ENCODE measurements around the gene APCDD1L. TPM values are rescaled to one million over a fixed set of nuclear protein-coding genes. Genes with fewer than 3 reads are reported as not detected.

APCDD1L gene
- total and polyA plus RNA-seq, 4 donors: 0.04 TPM; not detected in 3

GRCh38 chr20:58446264-58446959 is 68.8 kb downstream of the APCDD1L start:
- Histone ChIP-seq H3K36me3 (ENCODE audit: control insufficient read depth in 4 of 4, insufficient read depth in 3 of 4, low read depth in 1 of 4, low read length in 3 of 4) (peaks cover 1 to 28% (median 17%) of the 10 kb centered on the region in 4 donors), H3K27ac (ENCODE audit: low read depth in 1 of 2, low read length in 2 of 2) (no peak overlapping the region), H3K27me3 (ENCODE audit: control insufficient read depth in 4 of 4, insufficient read depth in 4 of 4, low read length in 3 of 4) (no peaks in the 10 kb centered on the region), H3K4me1 (ENCODE audit: control insufficient read depth in 4 of 4, insufficient read depth in 4 of 4, low read length in 3 of 4) (no peaks in the 10 kb centered on the region), H3K9ac (ENCODE audit: low read depth in 1 of 2, low read length in 2 of 2) (no peak overlapping the region), H3K4me3 (ENCODE audit: low read depth in 1 of 3, low read length in 3 of 3) (no peak overlapping the region), H3K9me3 (ENCODE audit: control insufficient read depth in 4 of 4, low read length in 3 of 4) (no peaks in the 10 kb centered on the region)
- no peak for DNase-seq (ENCODE audit: low spot score)
- 94% methylated on average over 6 of the region's 6 CpGs for WGBS
- TF ChIP-seq HNF4A (conservative IDR thresholded peaks at IDR 0.05): no peak
- TF ChIP-seq, protein P1, sequence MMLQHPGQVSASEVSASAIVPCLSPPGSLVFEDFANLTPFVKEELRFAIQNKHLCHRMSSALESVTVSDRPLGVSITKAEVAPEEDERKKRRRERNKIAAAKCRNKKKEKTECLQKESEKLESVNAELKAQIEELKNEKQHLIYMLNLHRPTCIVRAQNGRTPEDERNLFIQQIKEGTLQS (IDR thresholded peaks at IDR 0.05): no peak
- no peak for TF ChIP-seq REST (IDR thresholded peaks at IDR 0.05)
- TF ChIP-seq, protein P2, sequence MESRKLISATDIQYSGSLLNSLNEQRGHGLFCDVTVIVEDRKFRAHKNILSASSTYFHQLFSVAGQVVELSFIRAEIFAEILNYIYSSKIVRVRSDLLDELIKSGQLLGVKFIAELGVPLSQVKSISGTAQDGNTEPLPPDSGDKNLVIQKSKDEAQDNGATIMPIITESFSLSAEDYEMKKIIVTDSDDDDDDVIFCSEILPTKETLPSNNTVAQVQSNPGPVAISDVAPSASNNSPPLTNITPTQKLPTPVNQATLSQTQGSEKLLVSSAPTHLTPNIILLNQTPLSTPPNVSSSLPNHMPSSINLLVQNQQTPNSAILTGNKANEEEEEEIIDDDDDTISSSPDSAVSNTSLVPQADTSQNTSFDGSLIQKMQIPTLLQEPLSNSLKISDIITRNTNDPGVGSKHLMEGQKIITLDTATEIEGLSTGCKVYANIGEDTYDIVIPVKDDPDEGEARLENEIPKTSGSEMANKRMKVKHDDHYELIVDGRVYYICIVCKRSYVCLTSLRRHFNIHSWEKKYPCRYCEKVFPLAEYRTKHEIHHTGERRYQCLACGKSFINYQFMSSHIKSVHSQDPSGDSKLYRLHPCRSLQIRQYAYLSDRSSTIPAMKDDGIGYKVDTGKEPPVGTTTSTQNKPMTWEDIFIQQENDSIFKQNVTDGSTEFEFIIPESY (IDR thresholded peaks at IDR 0.05): no peak
- TF ChIP-seq RAD21 (IDR thresholded peaks at IDR 0.05): no peak

DNA sequence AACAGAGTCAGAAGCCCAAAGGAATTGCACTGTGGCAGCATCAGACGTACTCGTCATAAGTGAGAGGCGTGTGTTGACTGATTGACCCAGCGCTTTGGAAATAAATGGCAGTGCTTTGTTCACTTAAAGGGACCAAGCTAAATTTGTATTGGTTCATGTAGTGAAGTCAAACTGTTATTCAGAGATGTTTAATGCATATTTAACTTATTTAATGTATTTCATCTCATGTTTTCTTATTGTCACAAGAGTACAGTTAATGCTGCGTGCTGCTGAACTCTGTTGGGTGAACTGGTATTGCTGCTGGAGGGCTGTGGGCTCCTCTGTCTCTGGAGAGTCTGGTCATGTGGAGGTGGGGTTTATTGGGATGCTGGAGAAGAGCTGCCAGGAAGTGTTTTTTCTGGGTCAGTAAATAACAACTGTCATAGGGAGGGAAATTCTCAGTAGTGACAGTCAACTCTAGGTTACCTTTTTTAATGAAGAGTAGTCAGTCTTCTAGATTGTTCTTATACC is 70.4 kb downstream of the APCDD1L start:
- Histone ChIP-seq H3K27ac (ENCODE audit: low read depth in 1 of 2, low read length in 2 of 2) (no peak overlapping the region), H3K4me3 (ENCODE audit: low read depth in 1 of 3, low read length in 3 of 3) (no peak overlapping the region), H3K9ac (ENCODE audit: low read depth in 1 of 2, low read length in 2 of 2) (no peak overlapping the region), H3K4me1 (ENCODE audit: control insufficient read depth in 4 of 4, insufficient read depth in 4 of 4, low read length in 3 of 4) (no peaks in the 10 kb centered on the region), H3K27me3 (ENCODE audit: control insufficient read depth in 4 of 4, insufficient read depth in 4 of 4, low read length in 3 of 4) (no peaks in the 10 kb centered on the region), H3K9me3 (ENCODE audit: control insufficient read depth in 4 of 4, low read length in 3 of 4) (no peaks in the 10 kb centered on the region), H3K36me3 (ENCODE audit: control insufficient read depth in 4 of 4, insufficient read depth in 3 of 4, low read depth in 1 of 4, low read length in 3 of 4) (peaks cover 1 to 30% (median 17%) of the 10 kb centered on the region in 4 donors)
- 94% methylated on average over 5 of the region's 5 CpGs for WGBS
- no peak for DNase-seq (ENCODE audit: low spot score)
- TF ChIP-seq RAD21 (IDR thresholded peaks at IDR 0.05) (no peak), FOXA1 (IDR thresholded peaks at IDR 0.05) (no peak), SP1 (IDR thresholded peaks at IDR 0.05) (no peak), NR2F2 (IDR thresholded peaks at IDR 0.05) (no peak), HNF4A (conservative IDR thresholded peaks at IDR 0.05) (no peak), JUND (IDR thresholded peaks at IDR 0.05) (no peak), YY1 (IDR thresholded peaks at IDR 0.05) (no peak), TAF1 (conservative IDR thresholded peaks at IDR 0.05) (no peak), FOXA2 (IDR thresholded peaks at IDR 0.05) (no peak), EGR1 (IDR thresholded peaks at IDR 0.05; ENCODE audit: low read depth in 2 of 2) (no peak), REST (IDR thresholded peaks at IDR 0.05) (no peak), RXRA (IDR thresholded peaks at IDR 0.05) (no peak)
- TF ChIP-seq, protein P2 (IDR thresholded peaks at IDR 0.05): no peak
- TF ChIP-seq, protein P3, sequence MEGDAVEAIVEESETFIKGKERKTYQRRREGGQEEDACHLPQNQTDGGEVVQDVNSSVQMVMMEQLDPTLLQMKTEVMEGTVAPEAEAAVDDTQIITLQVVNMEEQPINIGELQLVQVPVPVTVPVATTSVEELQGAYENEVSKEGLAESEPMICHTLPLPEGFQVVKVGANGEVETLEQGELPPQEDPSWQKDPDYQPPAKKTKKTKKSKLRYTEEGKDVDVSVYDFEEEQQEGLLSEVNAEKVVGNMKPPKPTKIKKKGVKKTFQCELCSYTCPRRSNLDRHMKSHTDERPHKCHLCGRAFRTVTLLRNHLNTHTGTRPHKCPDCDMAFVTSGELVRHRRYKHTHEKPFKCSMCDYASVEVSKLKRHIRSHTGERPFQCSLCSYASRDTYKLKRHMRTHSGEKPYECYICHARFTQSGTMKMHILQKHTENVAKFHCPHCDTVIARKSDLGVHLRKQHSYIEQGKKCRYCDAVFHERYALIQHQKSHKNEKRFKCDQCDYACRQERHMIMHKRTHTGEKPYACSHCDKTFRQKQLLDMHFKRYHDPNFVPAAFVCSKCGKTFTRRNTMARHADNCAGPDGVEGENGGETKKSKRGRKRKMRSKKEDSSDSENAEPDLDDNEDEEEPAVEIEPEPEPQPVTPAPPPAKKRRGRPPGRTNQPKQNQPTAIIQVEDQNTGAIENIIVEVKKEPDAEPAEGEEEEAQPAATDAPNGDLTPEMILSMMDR (IDR thresholded peaks at IDR 0.05; ENCODE audit: low read depth, low read length, missing input control): no peak
- TF ChIP-seq, protein P1 (IDR thresholded peaks at IDR 0.05): no peak
- TF ChIP-seq, protein P4, sequence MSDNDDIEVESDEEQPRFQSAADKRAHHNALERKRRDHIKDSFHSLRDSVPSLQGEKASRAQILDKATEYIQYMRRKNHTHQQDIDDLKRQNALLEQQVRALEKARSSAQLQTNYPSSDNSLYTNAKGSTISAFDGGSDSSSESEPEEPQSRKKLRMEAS (IDR thresholded peaks at IDR 0.05): no peak
